Adrenal gland (tissue), 5 donors: Measurements from ENCODE around the gene HIP1.

Experiments
- POLR2A ChIP-seq, 2 donors: fragments of 450-650 bp; IDR thresholded peaks; one replicate each; pipeline ENCODE4 v1.6.1; 2017; ENCODE audit warnings: antibody characterized with exemption in 2 of 2, mild to moderate bottlenecking in 2 of 2, moderate library complexity in 1 of 2
- TF ChIP-seq, protein P1 (sequence below), 6 experiments: fragments of 450-650 bp in 4 of 6; fragments of 200-600 bp in 2 of 6; sonication (generic) in 1 of 6; IDR thresholded peaks; 1 replicate in 5 of 6; 2 replicates in 1 of 6; pipeline versions ENCODE4 v1.5.1 to v1.8.0; 2016 to 2021; ENCODE audit warnings: antibody characterized with exemption in 6 of 6, mild to moderate bottlenecking in 2 of 6, moderate library complexity in 1 of 6
- donor health status: DM: no; HTN: no; CAD: no.

DNA sequence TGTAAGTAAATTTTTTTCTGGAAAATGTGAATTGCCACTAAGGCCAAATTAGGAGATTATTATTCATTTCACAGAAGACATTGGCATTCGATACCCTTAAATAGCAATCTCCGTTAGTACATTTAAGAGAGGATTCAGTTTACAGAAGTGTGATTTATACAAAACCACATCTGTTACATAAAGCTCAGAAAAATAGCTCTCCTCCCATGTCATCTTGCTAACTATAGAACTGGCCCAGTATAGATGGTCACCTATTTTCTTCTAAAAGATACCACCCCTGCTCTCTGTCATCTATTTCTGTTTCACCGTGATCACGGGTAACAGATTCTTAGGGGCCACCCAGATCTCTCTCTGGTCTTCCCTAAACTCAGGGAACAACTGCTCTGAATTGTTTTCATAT lies 119.1 kb downstream of the HIP1 start:
- TF ChIP-seq, protein P1, sequence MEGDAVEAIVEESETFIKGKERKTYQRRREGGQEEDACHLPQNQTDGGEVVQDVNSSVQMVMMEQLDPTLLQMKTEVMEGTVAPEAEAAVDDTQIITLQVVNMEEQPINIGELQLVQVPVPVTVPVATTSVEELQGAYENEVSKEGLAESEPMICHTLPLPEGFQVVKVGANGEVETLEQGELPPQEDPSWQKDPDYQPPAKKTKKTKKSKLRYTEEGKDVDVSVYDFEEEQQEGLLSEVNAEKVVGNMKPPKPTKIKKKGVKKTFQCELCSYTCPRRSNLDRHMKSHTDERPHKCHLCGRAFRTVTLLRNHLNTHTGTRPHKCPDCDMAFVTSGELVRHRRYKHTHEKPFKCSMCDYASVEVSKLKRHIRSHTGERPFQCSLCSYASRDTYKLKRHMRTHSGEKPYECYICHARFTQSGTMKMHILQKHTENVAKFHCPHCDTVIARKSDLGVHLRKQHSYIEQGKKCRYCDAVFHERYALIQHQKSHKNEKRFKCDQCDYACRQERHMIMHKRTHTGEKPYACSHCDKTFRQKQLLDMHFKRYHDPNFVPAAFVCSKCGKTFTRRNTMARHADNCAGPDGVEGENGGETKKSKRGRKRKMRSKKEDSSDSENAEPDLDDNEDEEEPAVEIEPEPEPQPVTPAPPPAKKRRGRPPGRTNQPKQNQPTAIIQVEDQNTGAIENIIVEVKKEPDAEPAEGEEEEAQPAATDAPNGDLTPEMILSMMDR (IDR thresholded peaks at IDR 0.05) = no peak
- TF ChIP-seq POLR2A (IDR thresholded peaks at IDR 0.05) = no peak
